ENCODE results near the gene STK35.
"Not testable (repeated sequence)": the region's sequence is repeated elsewhere in the genome, so short reads cannot be mapped to it uniquely, and the experiment has no call there.

The STK35 gene

GRCh38 chr20:2163312-2163711 is 61.7 kb downstream of the STK35 start:
- DNase-seq (ENCODE audit: low read depth): no peak

- DNase-seq (ENCODE audit: low read depth): no peak
Observed at GRCh38 chr20:2163757-2164156, 62.1 kb downstream of the STK35 start.

- DNase-seq (ENCODE audit: low read depth): no peak
Observed at GRCh38 chr20:2164421-2164820, 62.8 kb downstream of the STK35 start.

GRCh38 chr20:2164966-2165365 is 63.3 kb downstream of the STK35 start:
- no peak for DNase-seq (ENCODE audit: low read depth)

- DNase-seq (ENCODE audit: low read depth): no peak
Observed at GRCh38 chr20:2165871-2166270, 64.2 kb downstream of the STK35 start.

- DNase-seq (ENCODE audit: low read depth): no peak
Observed at GRCh38 chr20:2167112-2167511, 65.5 kb downstream of the STK35 start.

GRCh38 chr20:2168946-2169345 is 67.3 kb downstream of the STK35 start:
- no peak for DNase-seq (ENCODE audit: low read depth)

- no peak for DNase-seq (ENCODE audit: low read depth)
Observed at GRCh38 chr20:2169456-2170088, 67.9 kb downstream of the STK35 start.

- DNase-seq (ENCODE audit: low read depth): no peak
Observed at GRCh38 chr20:2170404-2170803, 68.8 kb downstream of the STK35 start.

- DNase-seq (ENCODE audit: low read depth): no peak
Observed at GRCh38 chr20:2171266-2171790, 69.7 kb downstream of the STK35 start.

- not testable (repeated sequence) for DNase-seq (ENCODE audit: low read depth)
Observed at GRCh38 chr20:2171840-2172239, 70.2 kb downstream of the STK35 start.

GRCh38 chr20:2172305-2173175 is 70.9 kb downstream of the STK35 start:
- DNase-seq (ENCODE audit: low read depth): peak; percentile 55

GRCh38 chr20:2173186-2173585 is 71.6 kb downstream of the STK35 start:
- no peak for DNase-seq (ENCODE audit: low read depth)

GRCh38 chr20:2174067-2174466 is 72.4 kb downstream of the STK35 start:
- no peak for DNase-seq (ENCODE audit: low read depth)

- no peak for DNase-seq (ENCODE audit: low read depth)
Observed at GRCh38 chr20:2176946-2177345, 75.3 kb downstream of the STK35 start.

GRCh38 chr20:2178318-2179232 is 76.9 kb downstream of the STK35 start:
- no peak for DNase-seq (ENCODE audit: low read depth)

GRCh38 chr20:2179233-2179580 is 77.6 kb downstream of the STK35 start:
- DNase-seq (ENCODE audit: low read depth): no peak

- no peak for DNase-seq (ENCODE audit: low read depth)
Observed at GRCh38 chr20:2179949-2180348, 78.3 kb downstream of the STK35 start.

- no peak for DNase-seq (ENCODE audit: low read depth)
Observed at GRCh38 chr20:2183381-2183780, 81.8 kb downstream of the STK35 start.

- not testable (repeated sequence) for DNase-seq (ENCODE audit: low read depth)
Observed at GRCh38 chr20:2184933-2185332, 83.3 kb downstream of the STK35 start.

- no peak for DNase-seq (ENCODE audit: low read depth)
Observed at GRCh38 chr20:2195614-2196013, 94.0 kb downstream of the STK35 start.

- DNase-seq (ENCODE audit: low read depth): no peak
Observed at GRCh38 chr20:2197166-2197565, 95.5 kb downstream of the STK35 start.
